UCSD-AML1 (cell line): ENCODE results near the gene CHI3L2.
A peak's percentile ranks its signal among the peaks of the same experiment; 100 is the strongest.
"Not testable (repeated sequence)": the region's sequence is repeated elsewhere in the genome, so short reads cannot be mapped to it uniquely, and the experiment has no call there.

ENCODE experiments used
- DNase-seq: peaks from one replicate; lab custom pipeline; 2025; ENCODE audit not compliant: unreplicated experiment; lab: John Stamatoyannopoulos, UW

Gene CHI3L2

DNA sequence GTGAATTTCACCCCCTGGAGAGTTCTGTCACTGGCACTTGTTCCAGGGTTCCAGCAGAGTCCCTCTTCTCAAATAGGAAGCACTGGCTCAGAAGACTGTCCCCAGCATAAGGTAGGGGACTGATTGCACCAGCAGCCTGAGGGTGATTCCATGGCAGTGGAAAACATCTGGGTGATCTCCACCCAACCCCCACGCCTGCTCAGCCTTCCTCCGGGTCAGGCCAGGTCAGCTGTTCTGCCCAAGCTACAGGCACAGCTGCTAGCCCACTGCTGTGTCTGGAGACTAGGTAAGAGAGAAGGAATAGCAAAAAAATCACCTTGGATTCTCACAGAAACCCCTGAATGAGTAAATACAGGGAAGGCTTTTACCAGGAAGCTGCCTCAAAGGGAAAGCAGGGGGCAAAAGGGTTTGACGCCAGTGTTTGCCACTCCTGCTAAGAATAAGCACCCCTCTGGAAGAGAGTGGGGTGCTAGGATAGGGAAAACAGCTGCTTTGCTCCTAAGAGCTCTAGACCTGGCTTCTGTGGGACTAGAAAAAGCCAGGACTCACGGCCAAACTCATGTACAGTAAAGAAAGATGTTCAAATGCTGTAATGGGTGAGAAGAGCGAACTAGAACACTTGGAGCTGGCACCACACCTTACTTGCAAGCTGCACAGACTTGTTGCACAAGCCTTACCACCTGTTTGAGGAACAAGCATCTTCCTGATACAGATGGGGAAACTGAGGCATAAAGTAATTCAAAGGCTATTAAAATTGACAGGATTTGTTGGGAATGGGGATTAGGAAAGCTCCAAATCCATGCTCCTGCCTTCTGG, 26.0 kb upstream of the CHI3L2 start:
- no peak for DNase-seq

- DNase-seq: no peak
Observed at GRCh38 chr1:111202366-111202706, 25.2 kb upstream of the CHI3L2 start.

- DNase-seq: peak; percentile 54
Observed at GRCh38 chr1:111202707-111203623, 24.5 kb upstream of the CHI3L2 start.

DNA sequence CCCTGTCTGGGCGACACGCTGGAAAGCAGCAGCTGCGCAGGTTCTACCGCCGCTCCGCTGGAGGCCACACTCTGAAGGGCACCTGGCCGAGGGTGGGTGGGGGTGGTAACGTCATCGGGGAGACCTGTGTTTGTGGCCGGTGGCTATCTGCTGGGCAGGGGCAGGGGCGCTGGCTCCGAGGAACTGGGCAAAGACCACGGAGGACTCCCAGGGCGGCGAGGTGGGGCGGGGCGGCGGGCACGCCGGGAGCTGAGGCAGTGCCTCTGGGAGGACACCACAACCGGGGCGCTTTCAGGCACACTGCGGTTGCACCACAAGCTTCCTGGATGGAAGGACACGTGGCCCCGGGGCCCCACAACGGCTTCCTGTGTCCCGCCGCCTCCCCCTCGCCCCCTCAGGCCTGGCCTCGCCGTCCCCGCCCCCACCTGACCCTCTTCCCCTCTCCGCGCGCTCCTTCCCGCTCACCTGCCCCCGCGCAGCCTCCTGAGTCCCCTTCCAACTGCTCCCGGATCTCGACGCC, 23.8 kb upstream of the CHI3L2 start:
- peak; percentile 92 for DNase-seq

GRCh38 chr1:111204201-111204982, 23.1 kb upstream of the CHI3L2 start:
- DNase-seq: peak; percentile 78

- peak; percentile 28 for DNase-seq
Observed at GRCh38 chr1:111204983-111205713, 22.4 kb upstream of the CHI3L2 start.

- DNase-seq: no peak
Observed at GRCh38 chr1:111205714-111206050, 21.8 kb upstream of the CHI3L2 start.

GRCh38 chr1:111208921-111209320, 18.6 kb upstream of the CHI3L2 start:
- DNase-seq: no peak

- DNase-seq: no peak
Observed at GRCh38 chr1:111209622-111210021, 17.9 kb upstream of the CHI3L2 start.

- no peak for DNase-seq
Observed at GRCh38 chr1:111211921-111212320, 15.6 kb upstream of the CHI3L2 start.

DNA sequence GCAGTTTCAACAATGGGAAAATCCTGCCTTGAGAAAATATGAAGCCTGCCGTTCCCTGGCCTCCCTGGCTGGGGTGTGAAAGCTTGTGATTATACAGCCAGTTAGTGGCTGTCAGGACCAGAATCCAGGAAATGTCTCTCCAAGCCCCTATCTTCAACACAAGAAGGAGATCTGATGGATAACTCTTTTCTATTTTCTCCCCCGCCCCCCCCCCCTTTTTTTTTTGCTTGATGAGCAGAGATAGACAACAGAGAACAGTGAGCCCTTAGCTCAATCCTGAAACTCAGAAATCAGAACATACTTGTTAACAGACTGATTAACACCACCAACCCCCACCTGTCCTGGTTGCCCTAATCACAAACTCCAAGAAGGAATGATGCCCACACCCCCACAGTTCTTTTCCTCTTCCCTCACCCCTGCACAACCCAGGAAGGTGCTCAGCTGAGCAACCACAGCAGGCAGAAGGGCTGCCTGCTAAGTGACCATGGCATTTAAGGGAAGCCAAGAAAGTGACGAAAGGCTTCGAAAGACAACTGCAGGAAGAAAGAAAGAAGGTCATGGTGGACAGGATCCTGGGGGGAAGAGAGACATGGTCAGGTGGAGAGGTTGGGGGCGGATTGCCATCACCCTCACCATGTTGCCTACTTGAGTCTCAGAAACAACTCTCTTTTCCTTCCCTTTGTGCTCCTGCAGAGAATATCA, 14.7 kb upstream of the CHI3L2 start:
- DNase-seq: no peak

DNA sequence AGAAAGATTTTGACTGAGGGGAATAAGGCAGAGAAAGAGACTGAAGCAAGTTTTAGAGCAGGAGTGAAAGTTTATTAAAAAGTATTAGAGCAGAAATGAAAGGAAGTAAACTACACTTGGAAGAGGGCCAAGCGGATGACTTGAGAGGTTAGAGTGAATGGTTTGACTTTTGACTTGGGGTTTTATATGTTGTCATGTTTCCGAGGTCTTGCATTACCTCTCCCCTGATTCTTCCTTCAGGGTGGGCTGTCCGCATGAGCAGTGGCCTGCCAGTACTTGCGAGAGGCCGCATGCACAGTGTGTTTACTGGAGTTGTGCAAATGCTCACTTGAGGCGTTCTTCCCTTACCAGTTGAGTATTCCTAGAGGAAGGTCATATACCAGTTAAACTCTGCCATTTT, 14.1 kb upstream of the CHI3L2 start:
- DNase-seq: no peak

GRCh38 chr1:111214074-111214801, 13.3 kb upstream of the CHI3L2 start:
- DNase-seq: no peak

- no peak for DNase-seq
Observed at GRCh38 chr1:111214884-111215283, 12.6 kb upstream of the CHI3L2 start.

- not testable (repeated sequence) for DNase-seq
Observed at GRCh38 chr1:111215285-111215684, 12.2 kb upstream of the CHI3L2 start.

- no peak for DNase-seq
Observed at GRCh38 chr1:111216751-111217150, 10.8 kb upstream of the CHI3L2 start.

DNA sequence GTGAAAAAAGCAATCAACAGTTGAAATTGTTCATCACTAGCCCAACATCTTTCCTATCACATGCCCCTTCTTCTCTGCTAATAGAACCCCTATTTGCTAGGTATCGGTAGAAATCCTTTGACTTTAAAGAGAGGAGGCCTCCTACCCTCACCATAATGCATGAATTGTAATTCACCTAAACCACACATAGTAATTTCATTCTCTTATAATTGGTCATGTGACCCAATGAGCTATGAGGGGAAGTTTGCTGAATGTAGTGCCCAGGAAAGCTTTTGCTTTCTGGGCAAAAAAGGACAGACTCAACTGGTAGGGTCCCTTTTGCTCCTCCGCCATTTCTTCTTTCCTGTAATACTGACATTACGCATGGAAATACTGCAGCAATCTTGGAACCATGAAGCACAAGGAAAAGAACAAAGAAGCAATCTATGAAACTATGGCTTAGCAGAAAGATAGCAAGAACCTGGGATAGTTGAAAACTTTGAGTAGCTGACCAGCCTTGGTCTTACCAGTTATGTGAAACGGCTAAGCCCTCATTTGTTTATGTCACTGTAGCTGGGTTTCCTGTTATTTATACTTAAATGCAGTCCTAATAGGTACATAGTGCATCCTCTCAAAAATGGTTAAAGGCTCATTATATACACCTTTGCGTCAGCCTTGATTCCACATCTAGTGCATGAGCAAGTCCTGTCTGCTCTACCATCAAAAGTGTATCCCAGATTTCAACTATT, 10.2 kb upstream of the CHI3L2 start:
- DNase-seq: no peak

DNA sequence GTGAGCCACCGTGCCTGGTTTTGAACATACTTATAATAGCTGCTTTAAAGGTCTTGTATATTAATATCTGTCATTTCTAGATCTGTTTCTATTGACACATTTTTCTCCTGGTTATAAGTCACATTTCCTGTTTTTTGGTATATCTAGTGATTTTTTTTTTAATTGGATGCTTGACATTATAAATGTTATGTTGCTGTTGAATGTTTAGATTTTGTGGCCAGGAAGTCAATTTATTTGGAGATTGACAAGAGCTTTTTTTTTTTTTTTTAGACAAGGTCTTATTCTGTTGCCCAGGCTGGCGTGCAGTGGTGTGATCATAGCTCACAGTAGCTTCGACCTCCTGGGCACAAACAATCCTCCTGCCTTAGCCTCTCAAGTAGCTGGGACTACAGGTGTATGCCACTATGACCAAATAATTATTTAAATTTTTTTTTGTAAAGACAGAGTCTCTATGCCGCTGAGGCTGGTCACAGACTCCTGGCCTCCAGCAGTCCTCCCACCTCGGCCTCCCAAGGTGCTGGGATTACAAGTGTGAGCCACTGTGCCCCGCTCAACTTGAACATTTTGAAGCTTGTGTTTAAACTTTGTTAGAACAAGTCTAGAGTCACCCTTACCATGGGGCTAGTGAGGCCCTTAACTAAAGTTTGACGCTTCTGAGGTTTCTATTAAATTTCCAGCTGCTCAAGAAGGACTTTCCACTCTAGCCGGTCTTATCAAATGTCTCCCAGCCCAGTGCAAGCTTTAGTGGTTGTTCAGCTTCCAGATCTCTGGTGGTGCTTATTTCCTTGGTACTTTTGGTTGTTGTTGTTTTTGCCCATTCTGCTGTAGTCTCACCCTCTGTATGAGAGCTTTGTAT, 8.6 kb upstream of the CHI3L2 start:
- no peak for DNase-seq
